HG02623 (cell line): ENCODE measurements around the gene MYH7.

Source experiments
- ATAC-seq: cut with Tn5 transposase; IDR thresholded peaks from one replicate; pipeline ENCODE4 v1.9.1; 2021; ENCODE audit warnings: moderate library complexity; ENCODE audit not compliant: unreplicated experiment

MYH7 gene

DNA sequence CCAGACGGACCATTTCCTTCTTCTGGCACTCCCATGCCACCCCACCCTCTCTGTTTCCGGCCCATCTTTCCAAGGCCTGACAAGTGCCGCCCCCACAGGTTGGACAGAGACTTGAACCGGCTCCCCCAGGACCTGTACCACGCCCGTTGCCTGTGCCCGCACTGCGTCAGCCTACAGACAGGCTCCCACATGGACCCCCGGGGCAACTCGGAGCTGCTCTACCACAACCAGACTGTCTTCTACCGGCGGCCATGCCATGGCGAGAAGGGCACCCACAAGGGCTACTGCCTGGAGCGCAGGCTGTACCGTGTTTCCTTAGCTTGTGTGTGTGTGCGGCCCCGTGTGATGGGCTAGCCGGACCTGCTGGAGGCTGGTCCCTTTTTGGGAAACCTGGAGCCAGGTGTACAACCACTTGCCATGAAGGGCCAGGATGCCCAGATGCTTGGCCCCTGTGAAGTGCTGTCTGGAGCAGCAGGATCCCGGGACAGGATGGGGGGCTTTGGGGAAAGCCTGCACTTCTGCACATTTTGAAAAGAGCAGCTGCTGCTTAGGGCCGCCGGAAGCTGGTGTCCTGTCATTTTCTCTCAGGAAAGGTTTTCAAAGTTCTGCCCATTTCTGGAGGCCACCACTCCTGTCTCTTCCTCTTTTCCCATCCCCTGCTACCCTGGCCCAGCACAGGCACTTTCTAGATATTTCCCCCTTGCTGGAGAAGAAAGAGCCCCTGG lies 59.8 kb downstream of the MYH7 start:
- no peak for ATAC-seq

DNA sequence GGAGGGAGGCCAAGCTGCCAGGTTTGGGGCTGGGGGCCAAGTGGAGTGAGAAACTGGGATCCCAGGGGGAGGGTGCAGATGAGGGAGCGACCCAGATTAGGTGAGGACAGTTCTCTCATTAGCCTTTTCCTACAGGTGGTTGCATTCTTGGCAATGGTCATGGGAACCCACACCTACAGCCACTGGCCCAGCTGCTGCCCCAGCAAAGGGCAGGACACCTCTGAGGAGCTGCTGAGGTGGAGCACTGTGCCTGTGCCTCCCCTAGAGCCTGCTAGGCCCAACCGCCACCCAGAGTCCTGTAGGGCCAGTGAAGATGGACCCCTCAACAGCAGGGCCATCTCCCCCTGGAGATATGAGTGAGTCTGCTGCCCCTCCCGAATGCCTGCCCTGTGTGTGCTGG lies 62.4 kb downstream of the MYH7 start:
- ATAC-seq = no peak

DNA sequence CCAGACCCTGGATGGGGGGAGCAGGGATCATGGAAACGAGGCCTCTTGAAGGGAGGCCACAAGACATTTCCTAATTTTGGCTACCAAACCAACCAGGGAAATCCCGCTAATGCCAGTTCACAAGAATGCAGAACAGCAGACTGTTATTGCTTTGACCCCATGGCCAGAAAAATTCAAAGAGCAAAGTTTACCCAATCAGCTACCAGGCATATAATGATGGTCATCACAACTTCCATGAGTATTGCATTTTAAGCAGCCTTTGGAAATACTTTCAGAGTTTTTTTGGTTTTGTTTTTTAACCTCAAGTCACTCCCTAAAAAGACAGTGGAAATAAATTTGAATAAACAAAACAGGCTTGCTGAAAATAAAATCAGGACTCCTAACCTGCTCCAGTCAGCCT lies 63.0 kb downstream of the MYH7 start, which contains the start of gene IL25:
Gene IL25, plus strand, starts transcription at position 301 of the 400 bp plus-strand sequence.
- ATAC-seq = no peak

DNA sequence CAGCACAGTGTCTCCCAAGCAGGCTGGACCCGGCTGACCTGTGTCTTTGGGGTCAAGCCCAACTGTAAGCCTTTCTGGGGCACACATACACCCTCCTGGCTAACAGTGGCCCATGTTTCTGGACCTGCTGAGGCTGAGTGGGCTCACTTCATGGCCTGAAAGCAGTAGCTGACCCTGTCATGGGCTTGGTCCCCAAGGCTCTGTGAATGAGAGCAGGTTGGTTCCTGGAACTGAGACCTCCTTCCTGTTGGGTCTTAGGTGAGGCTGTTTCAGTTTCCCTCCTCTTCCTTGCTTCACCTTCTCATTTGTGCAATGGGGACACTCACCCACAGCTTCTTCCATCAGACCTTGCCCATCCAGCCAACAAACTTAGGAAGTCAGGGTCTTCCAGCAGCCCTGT lies 63.6 kb downstream of the MYH7 start:
- ATAC-seq = no peak

DNA sequence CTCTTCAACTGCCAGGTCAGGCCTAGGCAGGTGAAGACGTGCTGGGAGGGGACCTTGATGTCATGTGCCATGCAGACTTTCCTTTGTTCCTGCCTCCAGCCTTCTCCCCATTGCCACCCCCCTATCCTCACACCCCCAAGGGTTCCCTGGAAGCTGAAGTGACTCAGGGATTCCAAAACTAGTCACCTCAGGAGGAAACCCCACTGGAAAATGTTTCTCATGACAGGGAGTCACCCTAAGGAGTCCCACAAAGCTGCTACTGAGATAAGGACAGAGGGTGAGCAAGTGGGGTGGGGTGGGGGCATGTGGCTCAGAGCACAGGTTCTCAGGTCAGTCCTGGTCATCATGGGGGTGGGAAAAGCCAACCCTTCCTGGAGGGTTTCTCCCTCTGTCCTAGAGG lies 65.2 kb downstream of the MYH7 start:
- ATAC-seq = no peak

DNA sequence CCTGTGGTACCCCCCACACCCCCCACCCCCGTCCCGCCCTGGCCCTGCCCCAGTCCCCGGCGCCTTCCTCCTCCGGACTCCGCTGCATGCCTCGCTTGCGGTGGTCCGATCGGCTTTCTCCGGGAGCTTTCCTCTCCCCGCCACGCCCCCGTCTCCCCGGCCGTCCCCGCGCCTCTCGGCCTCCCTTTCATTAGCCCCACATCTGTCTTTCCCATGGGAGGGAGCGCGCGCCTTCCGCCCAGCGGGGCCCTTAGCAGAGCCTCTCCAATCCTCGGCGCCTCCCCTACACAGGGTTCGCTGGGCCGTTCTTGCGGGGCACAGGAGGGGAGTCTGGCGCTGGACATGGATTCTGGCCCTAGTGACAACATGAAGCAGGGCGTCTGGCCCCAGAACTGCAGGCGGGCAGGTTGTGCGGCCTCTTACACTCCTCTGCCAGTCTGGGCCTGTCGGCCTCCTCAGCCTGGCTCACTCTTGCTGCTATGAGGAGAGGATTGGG lies 69.0 kb downstream of the MYH7 start:
- no peak for ATAC-seq

DNA sequence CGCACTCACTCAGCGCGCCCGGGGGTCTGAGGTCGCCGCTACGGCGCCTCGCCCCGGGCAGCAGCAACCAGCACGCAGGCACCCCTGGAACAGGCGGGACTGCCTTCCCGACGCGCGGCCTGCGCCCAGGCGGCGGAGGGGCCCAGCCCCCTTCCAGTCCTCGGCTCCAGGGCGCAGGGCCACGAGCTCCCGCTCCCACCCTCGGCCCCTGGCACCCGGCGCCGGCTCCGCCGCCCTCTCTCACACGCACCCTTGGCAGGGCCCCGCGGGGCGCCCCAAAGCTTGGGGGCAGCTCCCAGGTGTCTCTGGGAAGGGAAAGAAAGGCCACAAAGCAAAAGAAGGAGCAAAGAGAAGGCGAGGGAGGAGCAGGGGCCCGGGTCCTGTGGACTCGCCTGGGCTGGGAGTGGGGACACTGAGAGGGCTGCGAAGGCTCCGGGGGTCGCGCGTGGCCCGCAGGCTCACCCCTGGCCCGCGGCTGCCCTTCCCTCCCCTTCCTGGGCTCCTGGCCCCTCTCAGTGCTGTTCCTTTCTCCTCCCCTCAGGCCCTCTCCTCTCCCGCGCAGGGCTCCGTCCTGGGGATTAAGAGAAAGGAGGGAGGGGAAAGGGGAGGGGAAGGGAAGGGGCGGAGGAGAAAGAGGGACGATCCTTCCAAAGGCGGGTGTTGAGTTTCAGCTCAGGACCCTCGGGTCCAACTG lies 69.6 kb downstream of the MYH7 start:
- ATAC-seq = no peak

DNA sequence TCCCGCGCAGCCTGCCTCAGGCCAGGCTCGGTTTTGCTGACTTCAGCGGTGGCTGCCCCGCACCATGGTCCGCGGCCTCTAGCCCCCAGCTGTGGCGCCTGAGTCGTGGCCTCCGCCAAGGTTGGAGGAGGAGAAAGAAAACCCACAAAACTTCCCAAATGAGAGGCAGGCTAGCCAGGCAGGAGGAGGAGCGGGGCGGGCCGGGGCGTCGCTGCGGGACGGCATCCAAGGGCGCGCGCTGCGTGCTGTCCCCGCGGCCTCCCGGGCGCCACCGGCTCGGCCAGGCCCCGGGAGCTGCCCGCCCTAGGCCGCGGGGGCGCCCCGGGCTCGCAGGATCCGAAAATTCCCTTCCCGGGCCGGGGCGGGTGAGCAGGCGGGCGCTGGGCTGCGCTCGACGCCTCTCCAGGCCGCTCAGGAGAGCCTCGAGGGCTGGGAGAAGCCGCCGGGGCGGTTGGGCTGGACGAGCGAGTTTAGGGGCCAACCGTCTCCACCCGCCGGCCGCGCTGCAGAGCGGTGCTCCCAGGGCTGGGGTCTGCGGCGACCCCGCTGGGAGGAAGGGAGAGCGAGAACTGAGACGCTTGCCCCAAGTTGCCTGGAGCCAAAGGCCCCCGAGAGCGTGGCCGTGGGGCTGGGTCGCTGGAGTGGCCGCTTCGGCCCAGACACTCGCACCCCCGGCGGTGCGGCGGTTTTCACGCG lies 70.3 kb downstream of the MYH7 start, which contains the start of gene EFS:
Gene EFS, minus strand, starts transcription at position 137 of the 696 bp plus-strand sequence. CDS start 147 bp downstream, outside the sequence.
- no peak for ATAC-seq

DNA sequence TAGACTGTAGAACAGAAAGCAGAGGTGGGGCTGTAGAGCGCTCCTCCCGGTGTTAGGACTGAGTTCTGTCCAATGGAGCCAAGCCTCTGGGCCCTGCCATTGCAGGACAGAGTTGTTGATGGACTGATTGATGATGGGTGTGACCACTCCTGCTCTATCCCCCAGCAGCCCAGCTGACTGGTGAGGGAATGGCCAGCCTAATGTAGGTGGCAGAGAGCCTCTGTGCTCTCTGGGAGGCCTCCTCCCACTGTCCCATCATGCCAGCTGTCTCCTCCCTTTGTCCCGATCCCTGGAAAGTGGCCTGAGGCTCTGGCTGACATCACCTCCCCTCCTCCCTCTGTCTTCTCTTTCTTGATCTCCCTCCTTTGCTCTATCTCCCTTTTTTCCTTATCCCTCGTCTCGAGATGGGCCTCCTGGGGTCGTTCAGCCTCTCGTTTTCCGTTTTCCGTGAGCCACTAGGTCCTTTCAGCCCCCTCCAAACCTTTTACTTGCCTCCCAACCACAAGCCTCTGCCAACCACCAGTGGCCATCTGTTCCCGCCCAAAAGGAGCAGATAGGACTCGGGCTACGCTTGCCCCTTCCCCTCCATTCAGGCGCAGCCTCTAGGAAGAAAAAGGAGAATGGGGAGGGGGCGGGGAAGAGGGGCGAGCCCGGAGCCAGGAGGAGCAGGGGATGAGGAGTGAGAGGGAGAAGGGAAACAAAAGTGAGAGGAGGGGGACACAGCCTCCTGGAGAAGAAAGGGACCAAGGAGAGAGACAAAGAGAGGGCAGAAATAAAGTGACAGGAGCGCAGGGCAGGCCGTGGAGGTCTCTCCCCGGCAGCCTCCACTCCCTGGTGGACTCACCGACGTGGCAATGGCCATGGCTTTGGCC lies 71.1 kb downstream of the MYH7 start:
- ATAC-seq = no peak
